Cardiac muscle cell (in vitro differentiated cells and primary cell): ENCODE data around the gene PIH1D1. TPM values are rescaled to one million over a fixed set of nuclear protein-coding genes. Genes with fewer than 3 reads are reported as not detected.

Source experiments
- DNase-seq, 2 donors: peaks; one replicate each; pipeline versions ENCODE4 v3.0.0 to v3.0.0-alpha.2; 2010 to 2017; ENCODE audit warnings: low read depth in 1 of 2, low spot score in 1 of 2
- H3K27ac ChIP-seq: fragments of 200-600 bp; sonication (generic); 2 replicates; pipeline ENCODE4 v1.5.1; 2016
- H3K27me3 ChIP-seq: fragments of 200-600 bp; sonication (generic); 2 replicates; pipeline ENCODE4 v1.6.0; 2016; ENCODE audit warnings: control low read depth
- H3K36me3 ChIP-seq: fragments of 200-600 bp; sonication (generic); 2 replicates; pipeline ENCODE4 v1.5.1; 2016; ENCODE audit warnings: control low read depth
- H3K4me1 ChIP-seq: fragments of 200-600 bp; sonication (generic); 2 replicates; pipeline ENCODE4 v1.8.1; 2017; ENCODE audit warnings: low read depth, mild to moderate bottlenecking, mixed run types
- H3K4me3 ChIP-seq: fragments of 200-600 bp; sonication (generic); 2 replicates; pipeline ENCODE4 v1.5.1; 2016; ENCODE audit warnings: mild to moderate bottlenecking
- H3K9me3 ChIP-seq: fragments of 200-600 bp; sonication (generic); 2 replicates; pipeline ENCODE4 v1.5.1; 2017; ENCODE audit warnings: low read depth, mild to moderate bottlenecking, control low read depth
- CTCF ChIP-seq: IDR thresholded peaks from 2 replicates; pipeline ENCODE4 v1.5.1; 2012; ENCODE audit warnings: low read depth, mild to moderate bottlenecking, low read length
- polyA plus RNA-seq: library from polyadenylated mRNA; unstranded; fragments of >200 nt; fragmentation: Nextera tagmentation; extraction: Ambion mirVana; gene quantifications from 2 replicates; pipeline ENCODE4 v1.2.1, GENCODE V29; 2016
- total RNA-seq: library from RNA; depleted of rRNA; stranded (reverse); fragments of >200 nt; gene quantifications from 2 replicates; pipeline ENCODE4 v1.2.3, GENCODE V29; 2016

PIH1D1 gene
- total and polyA plus RNA-seq, 2 experiments from 2014 or later = 145 to 156 TPM

- Histone ChIP-seq H3K9me3 (no peaks in the 10 kb centered on the region), H3K27me3 (no peaks in the 10 kb centered on the region), H3K4me3 (no peak overlapping the region), H3K27ac (no peak overlapping the region), H3K36me3 (no peaks in the 10 kb centered on the region), H3K4me1 (no peaks in the 10 kb centered on the region)
- TF ChIP-seq CTCF = no peak
- DNase-seq = no peak
Observed at GRCh38 chr19:49469828-49470614, 18.4 kb upstream of the PIH1D1 start.

GRCh38 chr19:49468746-49469447 is 17.3 kb upstream of the PIH1D1 start:
- Histone ChIP-seq H3K27ac (no peak overlapping the region), H3K27me3 (no peaks in the 10 kb centered on the region), H3K9me3 (no peaks in the 10 kb centered on the region), H3K36me3 (no peaks in the 10 kb centered on the region), H3K4me1 (no peaks in the 10 kb centered on the region), H3K4me3 (no peak overlapping the region)
- TF ChIP-seq CTCF = no peak
- peak; percentile 66 to 70 for DNase-seq

GRCh38 chr19:49468199-49468598 is 16.6 kb upstream of the PIH1D1 start:
- Histone ChIP-seq H3K27ac (no peak overlapping the region), H3K27me3 (no peaks in the 10 kb centered on the region), H3K4me3 (no peak overlapping the region), H3K36me3 (no peaks in the 10 kb centered on the region), H3K4me1 (no peaks in the 10 kb centered on the region), H3K9me3 (no peaks in the 10 kb centered on the region)
- DNase-seq = no peak
- TF ChIP-seq CTCF = no peak

- Histone ChIP-seq H3K27ac (no peak overlapping the region), H3K27me3 (no peaks in the 10 kb centered on the region), H3K36me3 (no peaks in the 10 kb centered on the region), H3K4me1 (no peaks in the 10 kb centered on the region), H3K4me3 (no peak overlapping the region), H3K9me3 (no peaks in the 10 kb centered on the region)
- DNase-seq = no peak
- TF ChIP-seq CTCF = no peak
Observed at GRCh38 chr19:49465371-49465770, 13.8 kb upstream of the PIH1D1 start.

- H3K4me1 ChIP-seq = no peaks in the 10 kb centered on the region
- no peak for TF ChIP-seq CTCF
- no peak for DNase-seq
Observed at GRCh38 chr19:49463960-49464740, 12.5 kb upstream of the PIH1D1 start.

More at GRCh38 chr19:49463960-49464740, 12.5 kb upstream of the PIH1D1 start:
- Histone ChIP-seq H3K36me3 (peaks cover 3% of the 10 kb centered on the region), H3K9me3 (no peaks in the 10 kb centered on the region), H3K27me3 (no peaks in the 10 kb centered on the region), H3K27ac (no peak overlapping the region), H3K4me3 (no peak overlapping the region)
